H1 (cell line): ENCODE data around the gene SF3B3. TPM values are rescaled to one million over a fixed set of nuclear protein-coding genes. Genes with fewer than 3 reads are reported as not detected.

ENCODE experiments used
- BCL11A ChIP-seq, 2 experiments: IDR thresholded peaks; one replicate each; pipeline ENCODE4 v1.6.1; 2011; ENCODE audit warnings: low read depth in 2 of 2, low read length in 2 of 2, mild to moderate bottlenecking in 2 of 2
- E2F6 ChIP-seq: IDR thresholded peaks from 2 replicates; pipeline ENCODE4 v1.6.1; 2012; ENCODE audit warnings: inconsistent platforms
- polyA plus RNA-seq, 7 experiments: library from polyadenylated mRNA; depleted of rRNA in 3 of 7; stranded (reverse) in 5 of 7; unstranded in 2 of 7; fragments of >200 nt in 5 of 7; fragments of 200-250 nt in 2 of 7; gene quantifications; 1 replicate in 5 of 7; 2 replicates in 1 of 7; 4 replicates in 1 of 7; pipeline versions ENCODE4 v1.2.1 to v1.2.3, GENCODE V29; 2011 to 2013; ENCODE audit warnings: missing spikeins in 2 of 7, mixed read lengths in 2 of 7
- total RNA-seq: library from RNA; stranded (reverse); fragmentation: NEBNext Ultra II Directional; extraction: Animal tissue kit (Norgen Biotek cat#: 25700); gene quantifications from 2 replicates; pipeline ENCODE4 v1.2.1, GENCODE V29; 2021

SF3B3 gene
- total and polyA plus RNA-seq, 2 of the 8 experiments (the other 6 are each of a cell fraction or from before 2014, with no cell fraction given) = 241 to 521 TPM

GRCh38 chr16:70575376-70575775 lies 51.8 kb downstream of the SF3B3 start (continued):
- TF ChIP-seq E2F6 (no peak), BCL11A (IDR thresholded peaks at IDR 0.05; ENCODE audit: low read depth in 2 of 2, low read length in 2 of 2) (no peak)
